NT2/D1 (cell line): ENCODE results near the gene INMT.
A peak's percentile ranks its signal among the peaks of the same experiment; 100 is the strongest.

Experiments used
- DNase-seq: peaks from one replicate; pipeline ENCODE4 v3.0.0-alpha.2; 2011; ENCODE audit warnings: low read depth, low spot score
- H3K27me3 ChIP-seq: 2 replicates; pipeline ENCODE4 v1.6.0; 2011; ENCODE audit warnings: mild to moderate bottlenecking; ENCODE audit not compliant: insufficient read length, insufficient read depth
- H3K36me3 ChIP-seq: 2 replicates; pipeline ENCODE4 v1.6.1; 2011; ENCODE audit warnings: mild to moderate bottlenecking, low read length, mixed read lengths; ENCODE audit not compliant: insufficient read depth, insufficient read length
- H3K4me1 ChIP-seq: 2 replicates; pipeline ENCODE4 v1.5.1; 2011; ENCODE audit not compliant: insufficient read depth, insufficient read length
- H3K4me3 ChIP-seq: 2 replicates; pipeline ENCODE4 v1.5.1; 2011; ENCODE audit warnings: low read depth; ENCODE audit not compliant: insufficient read length
- H3K9ac ChIP-seq: 2 replicates; pipeline ENCODE4 v1.6.0; 2011; ENCODE audit warnings: low read depth; ENCODE audit not compliant: insufficient read length
- H3K9me3 ChIP-seq: 2 replicates; pipeline ENCODE4 v1.5.1; 2011; ENCODE audit warnings: mild to moderate bottlenecking, low read length; ENCODE audit not compliant: insufficient read depth
- SUZ12 ChIP-seq: IDR thresholded peaks from 2 replicates; pipeline ENCODE4 v1.6.1; 2011; ENCODE audit not compliant: insufficient read length, insufficient read depth; ENCODE audit errors: extremely low read depth
- YY1 ChIP-seq: IDR thresholded peaks from 2 replicates; pipeline ENCODE4 v1.6.1; 2011; ENCODE audit not compliant: insufficient read length, insufficient read depth
- ZNF274 ChIP-seq: IDR thresholded peaks from 2 replicates; pipeline ENCODE4 v1.6.1; 2011; ENCODE audit warnings: mild to moderate bottlenecking, low read depth, low read length

INMT gene

GRCh38 chr7:30796105-30796869 lies 44.4 kb downstream of the INMT start:
- no peak for DNase-seq
- TF ChIP-seq YY1 (no peak), SUZ12 (no peak), ZNF274 (no peak)
- Histone ChIP-seq H3K4me3 (no peak overlapping the region), H3K27me3 (no peaks in the 10 kb centered on the region), H3K4me1 (peaks cover 2% of the 10 kb centered on the region), H3K9ac (no peak overlapping the region), H3K9me3 (no peaks in the 10 kb centered on the region), H3K36me3 (peaks cover 37% of the 10 kb centered on the region)

DNA sequence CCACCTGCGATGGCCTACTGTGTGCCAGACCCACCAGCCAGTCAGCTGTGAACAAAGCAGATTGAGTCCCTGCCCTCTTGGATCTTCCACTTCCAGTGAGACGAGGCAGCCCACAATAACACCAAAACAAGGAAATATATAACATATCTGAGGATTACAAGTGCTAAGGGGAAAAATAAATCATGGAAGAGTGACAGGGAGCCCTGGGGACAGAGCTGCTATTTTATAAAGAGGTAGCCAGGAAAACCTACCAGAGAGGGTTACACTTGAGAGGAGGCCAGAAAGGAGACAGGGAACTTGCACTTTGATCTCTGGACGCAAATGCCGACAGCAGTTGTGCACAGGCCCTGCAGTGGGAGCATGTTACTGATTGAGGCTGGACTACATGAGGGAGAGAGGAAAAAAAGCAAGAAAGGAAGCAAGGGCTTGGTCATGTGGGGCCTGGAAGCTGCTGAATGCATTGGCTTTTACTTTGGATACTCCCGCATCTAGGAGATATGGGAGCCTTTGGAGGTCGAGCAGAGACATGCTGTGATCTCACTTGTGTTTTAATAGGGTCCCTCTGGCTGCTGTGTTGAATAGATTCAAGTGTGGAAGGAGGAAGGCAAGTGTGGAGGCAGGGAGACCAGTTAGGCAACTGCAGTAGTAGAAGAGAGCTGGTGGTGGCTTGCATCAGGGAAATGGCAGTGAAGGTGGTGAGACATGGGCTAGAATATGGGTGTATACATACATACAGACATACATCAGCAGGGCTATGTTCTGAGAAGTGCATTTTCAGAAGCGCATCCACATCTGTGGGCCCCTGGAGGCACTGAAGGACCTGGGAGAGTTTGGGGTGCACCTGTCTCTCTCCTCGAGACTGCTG lies 45.5 kb downstream of the INMT start:
- Histone ChIP-seq H3K36me3 (peaks cover 31% of the 10 kb centered on the region), H3K9me3 (no peaks in the 10 kb centered on the region), H3K9ac (no peak overlapping the region), H3K27me3 (no peaks in the 10 kb centered on the region), H3K4me3 (no peak overlapping the region), H3K4me1 (peaks cover 2% of the 10 kb centered on the region)
- no peak for DNase-seq
- no peak for TF ChIP-seq YY1
- TF ChIP-seq ZNF274, result no peak

DNA sequence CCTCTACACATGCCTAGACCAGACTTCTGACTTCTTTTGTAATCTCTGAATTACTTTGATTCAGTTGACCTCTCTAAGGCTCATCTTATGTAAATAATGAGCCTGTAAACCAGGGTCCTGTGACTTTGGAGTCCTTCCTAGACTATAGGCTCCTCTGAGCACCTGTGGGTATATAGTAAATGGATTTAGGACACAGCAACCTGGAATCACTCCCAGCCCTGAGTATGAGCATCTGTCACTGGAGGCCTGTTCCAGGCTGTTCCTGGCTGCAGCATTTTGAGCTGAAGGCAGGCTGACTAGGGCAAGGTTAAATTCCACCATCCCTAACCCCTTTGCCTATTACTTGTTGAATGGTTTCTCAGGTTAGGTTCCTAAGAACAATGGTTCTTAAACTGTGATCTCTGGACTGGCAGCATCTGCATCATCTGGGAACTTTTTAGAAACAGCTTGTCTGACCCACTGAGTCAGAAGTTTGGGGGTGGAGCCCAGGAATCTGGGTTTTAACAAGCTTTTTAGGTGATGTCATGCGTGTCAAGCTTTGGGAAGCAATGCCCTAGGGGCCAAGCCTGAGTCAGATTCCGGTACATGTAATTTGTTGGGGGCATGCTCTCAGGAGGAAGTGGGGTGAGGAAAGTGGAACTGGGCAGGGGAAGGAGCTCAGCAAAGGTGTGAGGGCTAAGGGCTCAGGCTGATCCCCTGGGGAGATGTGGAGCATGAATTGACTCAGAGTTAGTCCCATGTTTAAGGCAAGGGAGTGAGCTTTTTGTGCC lies 47.5 kb downstream of the INMT start:
- Histone ChIP-seq H3K9ac (no peak overlapping the region), H3K36me3 (peaks cover 18% of the 10 kb centered on the region), H3K27me3 (no peaks in the 10 kb centered on the region), H3K4me1 (peaks cover 2% of the 10 kb centered on the region), H3K4me3 (no peak overlapping the region), H3K9me3 (no peaks in the 10 kb centered on the region)
- TF ChIP-seq YY1 (no peak), SUZ12 (no peak), ZNF274 (no peak)
- no peak for DNase-seq

DNA sequence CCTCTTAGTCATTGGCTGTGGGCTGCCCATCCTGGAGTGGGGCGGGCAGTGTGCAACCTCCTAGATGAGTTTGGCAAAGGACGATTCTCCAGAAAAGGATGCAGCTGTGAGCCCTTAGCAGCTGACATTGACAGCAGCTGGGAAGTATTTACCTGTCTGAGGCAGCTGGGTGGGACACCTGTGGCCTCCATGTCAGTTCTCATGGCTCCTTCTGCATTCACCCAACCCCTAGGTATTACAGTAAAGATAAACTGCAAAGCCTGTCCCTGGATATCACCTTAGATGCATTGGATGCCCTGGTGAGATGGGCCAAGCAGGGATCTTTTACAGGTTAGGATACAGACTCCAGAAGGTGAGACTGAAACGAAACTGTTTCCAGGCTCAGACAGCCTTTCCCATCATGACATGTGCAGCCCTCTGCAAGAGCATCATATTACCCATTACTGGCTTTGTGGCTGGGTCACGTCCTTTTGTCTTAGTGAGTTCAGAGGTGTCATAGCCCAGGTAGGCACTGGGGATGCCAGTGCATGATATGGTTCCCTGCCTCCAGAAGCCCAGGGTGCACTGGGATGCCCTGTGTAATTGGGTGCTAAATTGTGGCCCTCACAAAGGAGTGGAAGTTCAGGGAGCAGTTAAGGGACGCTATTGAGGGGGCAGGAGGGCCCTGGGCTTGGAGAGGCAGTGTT lies 48.2 kb downstream of the INMT start:
- Histone ChIP-seq H3K4me1 (peaks cover 2% of the 10 kb centered on the region), H3K4me3 (no peak overlapping the region), H3K9ac (no peak overlapping the region), H3K27me3 (no peaks in the 10 kb centered on the region), H3K9me3 (no peaks in the 10 kb centered on the region), H3K36me3 (peaks cover 17% of the 10 kb centered on the region)
- DNase-seq, result no peak
- TF ChIP-seq ZNF274, result no peak
- no peak for TF ChIP-seq SUZ12
- no peak for TF ChIP-seq YY1

GRCh38 chr7:30800785-30801252 lies 48.9 kb downstream of the INMT start:
- no peaks in the 10 kb centered on the region for H3K27me3 ChIP-seq
- peaks cover 2% of the 10 kb centered on the region for H3K4me1 ChIP-seq
- peak; percentile 60 for DNase-seq
- no peak overlapping the region for H3K4me3 ChIP-seq
- H3K9me3 ChIP-seq, result no peaks in the 10 kb centered on the region
- H3K36me3 ChIP-seq, result peaks cover 17% of the 10 kb centered on the region
- TF ChIP-seq SUZ12 (no peak), ZNF274 (no peak), YY1 (no peak)
- H3K9ac ChIP-seq, result no peak overlapping the region

DNA sequence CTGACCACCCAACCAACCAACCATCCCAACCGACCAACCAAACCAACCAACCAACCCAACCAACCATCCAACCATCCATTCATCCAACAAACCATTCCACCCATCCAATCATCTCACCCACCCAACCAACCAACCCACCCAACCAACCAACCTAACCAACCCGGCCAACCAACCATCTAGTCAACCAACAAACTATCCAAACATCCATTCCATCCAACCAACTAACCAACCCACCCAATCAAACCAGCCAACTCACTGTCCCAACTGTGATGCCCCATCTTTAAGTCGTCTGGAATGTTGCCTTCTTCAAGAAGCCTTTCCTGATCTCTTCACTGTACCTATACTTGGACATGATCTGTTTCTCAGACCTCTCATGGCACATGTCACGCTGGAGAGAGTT lies 50.9 kb downstream of the INMT start:
- H3K9me3 ChIP-seq, result no peaks in the 10 kb centered on the region
- peaks cover 16% of the 10 kb centered on the region for H3K36me3 ChIP-seq
- no peak overlapping the region for H3K4me3 ChIP-seq
- no peak overlapping the region for H3K9ac ChIP-seq
- peaks cover 2% of the 10 kb centered on the region for H3K4me1 ChIP-seq
- H3K27me3 ChIP-seq, result no peaks in the 10 kb centered on the region
- TF ChIP-seq ZNF274, result no peak
- TF ChIP-seq SUZ12, result no peak
- TF ChIP-seq YY1, result no peak
- DNase-seq, result no peak
